Cerebellar nuclear complex (tissue), 1 donor: ENCODE data around the gene KISS1.

Experiments used
- DNase-seq, 2 experiments: peaks; one replicate each; lab custom pipeline; 2025; lab: John Stamatoyannopoulos, UW

Gene KISS1

GRCh38 chr1:204155881-204156280, 40.4 kb downstream of the KISS1 start:
- no peak for DNase-seq

GRCh38 chr1:204154568-204155255, 41.6 kb downstream of the KISS1 start:
- DNase-seq = no peak

GRCh38 chr1:204153667-204154066, 42.6 kb downstream of the KISS1 start:
- DNase-seq = no peak

- no peak for DNase-seq
These were observed 43.8 kb downstream of the KISS1 start for GRCh38 chr1:204152310-204153044.

GRCh38 chr1:204151552-204152309, 44.6 kb downstream of the KISS1 start, which contains the start of gene ETNK2:
Gene ETNK2 (minus strand): TSS chr1:204152044. CDS start chr1:204151852, 192 bp downstream.
- DNase-seq = no peak

DNA sequence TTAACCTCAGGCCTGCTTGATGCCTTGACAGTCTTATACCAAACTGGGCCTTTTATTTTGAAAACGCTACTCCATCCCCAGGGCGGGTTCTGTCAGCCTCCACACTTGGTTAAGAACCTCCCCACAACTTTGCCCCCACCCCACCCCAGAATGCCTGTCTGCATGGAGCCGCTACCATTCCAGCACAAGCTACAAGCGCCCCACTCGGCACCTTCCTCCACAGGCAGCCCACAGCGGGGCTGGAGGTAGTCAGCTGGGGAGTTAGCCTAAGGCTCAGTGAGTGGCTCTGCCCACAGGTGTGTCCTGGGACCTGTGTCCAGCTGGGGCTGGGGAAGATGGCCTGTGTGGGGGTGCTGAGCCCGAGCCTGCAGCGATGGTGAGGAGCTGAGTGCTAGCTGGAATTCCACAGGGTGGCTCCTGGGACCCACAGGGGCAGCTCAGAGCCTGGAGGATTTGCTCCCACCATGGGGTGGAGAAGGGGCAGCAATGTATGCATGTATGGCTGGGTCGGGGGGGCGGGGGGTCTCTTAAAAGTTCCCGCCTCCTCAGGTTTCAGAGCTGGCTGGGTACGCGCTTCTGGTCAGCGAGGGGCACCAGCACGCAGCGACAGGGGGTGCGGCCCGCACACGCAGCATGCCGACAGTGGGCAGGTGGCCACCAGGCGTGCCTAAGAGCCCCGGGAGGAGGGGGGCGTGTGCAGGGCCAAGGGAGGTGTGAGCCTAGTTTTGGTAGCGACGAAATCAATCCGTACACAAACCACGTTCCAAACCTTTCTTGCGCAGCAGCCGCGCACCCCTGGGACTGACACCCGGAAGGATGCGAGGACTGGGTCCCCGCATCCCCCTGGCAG, 45.4 kb downstream of the KISS1 start:
- no peak for DNase-seq

DNA sequence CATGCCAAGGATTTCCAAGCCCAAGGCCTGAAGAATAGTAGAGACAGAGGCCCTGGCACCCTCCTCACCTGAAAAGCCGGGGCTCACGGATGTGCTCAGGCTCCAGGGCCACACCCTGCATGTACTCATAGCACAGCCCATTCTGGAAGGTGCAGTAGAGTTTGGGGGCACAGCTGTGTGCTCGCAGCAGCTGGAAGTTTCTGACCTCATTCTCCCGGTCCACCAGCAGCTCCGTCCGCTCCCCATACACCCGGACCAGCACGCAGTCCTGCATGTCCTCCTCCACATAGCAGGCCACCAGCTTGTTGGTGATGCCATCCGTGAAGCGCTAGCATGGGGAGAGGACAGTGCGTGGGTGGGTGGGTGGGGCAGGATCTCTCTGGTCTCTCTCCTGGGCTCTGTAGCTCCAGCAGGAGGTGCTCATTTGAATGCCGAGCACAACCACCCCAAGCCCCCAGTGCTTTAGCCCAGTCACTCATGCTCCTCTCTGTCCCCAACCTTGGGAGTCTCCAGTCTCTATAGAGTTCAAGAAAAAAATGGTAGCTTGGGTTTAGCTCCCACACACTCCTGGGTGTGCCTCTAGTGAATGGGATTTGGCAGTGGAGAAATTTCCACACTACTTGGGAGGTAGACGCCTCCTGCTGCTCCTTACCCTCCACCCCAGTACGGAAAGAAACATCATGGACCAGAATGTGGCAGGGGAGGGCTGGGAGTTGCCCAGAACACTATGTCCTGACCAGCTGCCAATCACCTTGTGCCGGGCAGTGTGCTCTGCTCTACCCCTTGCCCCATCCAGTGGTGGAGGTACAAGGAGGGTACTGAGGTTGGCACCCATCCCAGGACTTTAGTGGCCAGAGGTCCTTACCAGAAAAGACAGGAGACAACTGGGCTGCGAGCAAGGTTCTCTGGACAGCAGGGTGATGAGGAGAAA, 46.4 kb downstream of the KISS1 start:
- DNase-seq = no peak

DNA sequence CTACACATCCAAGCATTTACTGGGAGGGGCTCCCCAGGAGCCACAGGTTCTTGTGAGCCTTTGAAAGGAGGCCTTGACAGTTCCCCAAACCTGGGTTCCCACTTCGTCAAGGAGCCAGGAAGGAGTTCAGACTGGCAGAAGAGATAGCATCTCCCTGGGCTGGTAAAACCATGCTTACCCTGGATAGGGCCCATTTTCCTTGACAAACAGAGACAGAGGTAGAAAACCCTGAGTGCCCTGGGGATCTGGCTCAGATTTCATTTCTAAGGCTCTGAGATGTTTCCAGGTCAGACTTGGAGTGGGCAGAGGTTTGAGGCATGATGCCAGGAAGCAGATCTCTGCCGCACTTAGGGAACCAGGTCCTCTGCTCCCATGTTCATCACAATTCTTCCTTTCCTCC, 47.2 kb downstream of the KISS1 start:
- DNase-seq = no peak

DNA sequence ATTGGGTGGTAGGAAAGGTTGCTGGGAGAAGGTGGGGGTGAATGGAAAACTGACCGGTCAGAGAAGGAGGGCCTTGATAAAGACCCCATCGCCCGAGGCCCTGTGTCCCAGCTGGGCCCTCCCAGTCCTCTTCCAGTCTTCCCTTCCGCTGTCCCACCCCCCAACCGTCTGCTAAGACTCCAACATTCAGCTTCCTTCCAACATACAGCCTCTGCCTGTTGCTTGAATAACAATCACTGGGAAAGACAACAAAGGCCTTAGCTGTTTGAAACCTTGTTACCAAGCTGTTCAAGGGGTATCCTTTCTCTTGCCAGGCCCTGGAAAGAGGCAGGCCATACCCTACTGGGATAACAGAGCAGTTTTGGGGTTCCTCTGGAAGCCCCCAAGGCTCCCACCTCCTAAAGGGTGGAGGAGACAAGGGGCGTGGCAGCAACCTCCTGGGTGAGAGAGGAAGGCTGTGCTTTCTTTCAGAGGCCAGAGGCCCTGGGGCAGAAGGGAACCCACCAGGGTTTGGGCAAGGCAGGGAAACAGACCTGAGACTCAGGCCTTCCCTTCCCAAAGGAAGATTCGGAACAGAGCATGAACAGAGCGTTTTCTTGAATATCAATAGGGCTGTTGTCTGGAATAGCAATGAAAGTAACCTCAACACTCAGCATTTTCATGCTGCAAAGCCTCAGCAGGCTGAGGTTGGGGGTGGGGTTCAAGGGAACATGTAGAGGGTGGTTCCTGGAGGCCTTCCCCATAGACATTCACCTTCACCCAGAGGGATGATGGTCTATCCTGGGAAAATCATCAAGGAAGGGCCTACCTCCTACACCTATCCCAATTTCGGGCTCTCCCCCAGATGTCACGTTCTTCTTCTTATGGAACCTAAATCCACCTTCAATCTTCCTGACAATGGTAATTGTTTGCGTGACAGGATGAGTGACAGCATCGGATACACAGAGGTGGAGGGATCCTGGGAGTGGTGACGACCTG, 48.6 kb downstream of the KISS1 start:
- DNase-seq = no peak

DNA sequence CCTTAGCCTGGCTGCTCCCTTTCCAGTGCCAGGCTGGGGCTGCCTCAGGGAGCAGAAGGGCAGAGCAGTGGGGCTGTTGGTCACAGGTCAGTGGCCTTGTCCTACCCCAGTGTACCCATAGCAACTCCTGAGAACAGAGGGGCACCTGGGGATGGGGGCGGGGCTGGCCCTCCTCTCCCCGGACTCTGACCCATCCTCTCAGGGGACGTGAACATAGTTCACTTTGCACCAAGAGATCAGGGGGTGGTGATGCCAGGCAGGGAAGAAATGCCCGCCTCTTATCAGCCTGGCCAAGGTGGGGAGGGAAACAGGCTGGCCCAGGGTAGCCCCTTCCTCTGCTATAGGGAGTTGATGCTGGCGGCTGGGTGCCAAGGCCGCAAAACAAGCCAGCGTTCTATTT, 49.3 kb downstream of the KISS1 start:
- no peak for DNase-seq

DNA sequence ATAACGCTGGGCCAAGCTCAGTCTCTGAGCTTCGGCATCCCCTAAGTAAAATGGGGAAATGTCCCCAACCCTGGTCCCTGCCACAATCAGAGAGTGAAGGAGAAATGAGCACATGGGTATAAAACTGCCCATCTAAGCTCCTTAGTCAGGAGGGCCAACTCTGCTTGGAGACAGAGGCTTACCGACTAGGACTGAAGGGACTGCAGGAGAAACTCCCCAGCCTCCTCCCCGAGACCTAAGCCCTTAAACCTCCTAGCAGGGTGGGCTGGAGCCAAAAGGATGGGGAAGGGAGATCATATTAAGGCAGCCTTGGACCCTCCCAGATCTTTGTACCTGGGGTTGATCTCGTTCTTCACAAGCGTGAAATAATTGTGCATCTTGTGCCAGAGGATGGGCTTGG, 50.0 kb downstream of the KISS1 start:
- no peak for DNase-seq

- DNase-seq = no peak
These were observed 51.2 kb downstream of the KISS1 start for GRCh38 chr1:204145033-204145504.

- no peak for DNase-seq
These were observed 52.8 kb downstream of the KISS1 start for GRCh38 chr1:204143276-204144041.

- DNase-seq = no peak
These were observed 54.0 kb downstream of the KISS1 start for GRCh38 chr1:204142032-204142974.

DNA sequence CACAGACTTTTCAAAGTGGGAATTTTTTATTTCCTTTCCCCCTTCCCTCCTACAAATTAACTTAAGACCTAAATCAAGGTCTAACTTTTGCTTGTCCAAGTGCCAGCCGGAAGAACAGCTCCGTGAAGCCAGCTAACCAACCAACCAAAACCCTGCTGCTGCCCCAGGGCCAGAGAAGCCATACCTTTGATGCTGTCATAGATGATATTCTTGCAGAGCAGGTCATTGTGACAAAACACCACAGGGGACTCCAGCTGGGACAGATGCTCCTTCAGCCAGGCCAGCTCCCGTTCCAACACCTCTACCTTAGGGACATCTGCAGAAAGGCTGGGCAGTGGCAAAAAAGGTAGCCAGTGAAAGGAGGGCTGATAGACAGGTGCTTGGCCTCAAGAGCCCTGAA, 55.2 kb downstream of the KISS1 start:
- no peak for DNase-seq
